Liver (tissue), 3 donors: ENCODE results near the gene SLC8A1.

Experiments
- ATF3 ChIP-seq: IDR thresholded peaks from 2 replicates; pipeline ENCODE4 v1.6.1; 2016; ENCODE audit warnings: antibody characterized with exemption
- FOXA1 ChIP-seq: IDR thresholded peaks from 2 replicates; pipeline ENCODE4 v1.6.1; 2016; ENCODE audit warnings: antibody characterized with exemption
- FOXA2 ChIP-seq: IDR thresholded peaks from 2 replicates; pipeline ENCODE4 v1.6.1; 2016; ENCODE audit warnings: antibody characterized with exemption
- GABPA ChIP-seq, 2 donors: IDR thresholded peaks in 1 of 2; conservative IDR thresholded peaks in 1 of 2; 2 replicates each; pipeline ENCODE4 v1.6.1; 2016; ENCODE audit warnings: antibody characterized with exemption in 2 of 2, mild to moderate bottlenecking in 1 of 2, moderate library complexity in 1 of 2
- HNF4A ChIP-seq, 2 donors: conservative IDR thresholded peaks; 2 replicates each; pipeline ENCODE4 v1.6.1; 2016; ENCODE audit warnings: antibody characterized with exemption in 2 of 2, mild to moderate bottlenecking in 2 of 2
- JUND ChIP-seq, 2 donors: IDR thresholded peaks; 2 replicates each; pipeline ENCODE4 v1.6.1; 2016; ENCODE audit warnings: antibody characterized with exemption in 2 of 2
- MAX ChIP-seq: IDR thresholded peaks from 2 replicates; pipeline ENCODE4 v1.6.1; 2016; ENCODE audit warnings: antibody characterized with exemption
- RAD21 ChIP-seq, 2 donors: IDR thresholded peaks; 2 replicates each; pipeline ENCODE4 v1.6.1; 2016; ENCODE audit warnings: antibody characterized with exemption in 2 of 2, mild to moderate bottlenecking in 2 of 2
- RXRA ChIP-seq, 2 donors: IDR thresholded peaks; 2 replicates each; pipeline ENCODE4 v1.6.1; 2017 to 2018; ENCODE audit warnings: antibody characterized with exemption in 2 of 2, mild to moderate bottlenecking in 1 of 2
- YY1 ChIP-seq: IDR thresholded peaks from 2 replicates; pipeline ENCODE4 v1.6.1; 2016; ENCODE audit warnings: antibody characterized with exemption, mild to moderate bottlenecking
- TF ChIP-seq, protein P1 (sequence below): fragments of 150-350 bp; IDR thresholded peaks from 2 replicates; pipeline ENCODE4 v1.5.1; 2017; ENCODE audit warnings: improper control_type of control experiment, low read depth, low read length; ENCODE audit not compliant: missing input control
- TF ChIP-seq, protein P2 (sequence below): IDR thresholded peaks from 2 replicates; pipeline ENCODE4 v1.6.1; 2016; ENCODE audit warnings: antibody characterized with exemption, mild to moderate bottlenecking
- donor health status: healthy.
- donor health status: healthy.

DNA sequence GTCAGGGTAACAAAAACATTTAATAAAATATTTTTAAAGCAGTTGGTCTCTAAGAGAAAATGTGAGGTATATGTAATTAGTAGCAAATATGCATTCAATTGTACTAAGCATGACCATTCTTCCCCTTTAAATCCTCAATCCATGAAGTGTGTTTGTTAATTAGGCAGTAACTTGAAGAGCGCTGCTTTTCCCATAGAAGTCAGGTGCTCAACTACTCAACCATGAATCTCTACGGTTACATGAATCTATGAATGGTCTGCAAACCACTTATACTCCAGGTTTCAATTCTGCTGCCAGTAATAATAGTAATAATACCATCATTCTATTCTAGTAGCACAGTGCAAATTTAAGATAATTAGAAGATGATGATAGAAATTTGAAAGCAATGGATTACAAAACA lies 55.8 kb downstream of the SLC8A1 start:
- TF ChIP-seq, protein P1, sequence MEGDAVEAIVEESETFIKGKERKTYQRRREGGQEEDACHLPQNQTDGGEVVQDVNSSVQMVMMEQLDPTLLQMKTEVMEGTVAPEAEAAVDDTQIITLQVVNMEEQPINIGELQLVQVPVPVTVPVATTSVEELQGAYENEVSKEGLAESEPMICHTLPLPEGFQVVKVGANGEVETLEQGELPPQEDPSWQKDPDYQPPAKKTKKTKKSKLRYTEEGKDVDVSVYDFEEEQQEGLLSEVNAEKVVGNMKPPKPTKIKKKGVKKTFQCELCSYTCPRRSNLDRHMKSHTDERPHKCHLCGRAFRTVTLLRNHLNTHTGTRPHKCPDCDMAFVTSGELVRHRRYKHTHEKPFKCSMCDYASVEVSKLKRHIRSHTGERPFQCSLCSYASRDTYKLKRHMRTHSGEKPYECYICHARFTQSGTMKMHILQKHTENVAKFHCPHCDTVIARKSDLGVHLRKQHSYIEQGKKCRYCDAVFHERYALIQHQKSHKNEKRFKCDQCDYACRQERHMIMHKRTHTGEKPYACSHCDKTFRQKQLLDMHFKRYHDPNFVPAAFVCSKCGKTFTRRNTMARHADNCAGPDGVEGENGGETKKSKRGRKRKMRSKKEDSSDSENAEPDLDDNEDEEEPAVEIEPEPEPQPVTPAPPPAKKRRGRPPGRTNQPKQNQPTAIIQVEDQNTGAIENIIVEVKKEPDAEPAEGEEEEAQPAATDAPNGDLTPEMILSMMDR = no peak
- TF ChIP-seq, protein P2, sequence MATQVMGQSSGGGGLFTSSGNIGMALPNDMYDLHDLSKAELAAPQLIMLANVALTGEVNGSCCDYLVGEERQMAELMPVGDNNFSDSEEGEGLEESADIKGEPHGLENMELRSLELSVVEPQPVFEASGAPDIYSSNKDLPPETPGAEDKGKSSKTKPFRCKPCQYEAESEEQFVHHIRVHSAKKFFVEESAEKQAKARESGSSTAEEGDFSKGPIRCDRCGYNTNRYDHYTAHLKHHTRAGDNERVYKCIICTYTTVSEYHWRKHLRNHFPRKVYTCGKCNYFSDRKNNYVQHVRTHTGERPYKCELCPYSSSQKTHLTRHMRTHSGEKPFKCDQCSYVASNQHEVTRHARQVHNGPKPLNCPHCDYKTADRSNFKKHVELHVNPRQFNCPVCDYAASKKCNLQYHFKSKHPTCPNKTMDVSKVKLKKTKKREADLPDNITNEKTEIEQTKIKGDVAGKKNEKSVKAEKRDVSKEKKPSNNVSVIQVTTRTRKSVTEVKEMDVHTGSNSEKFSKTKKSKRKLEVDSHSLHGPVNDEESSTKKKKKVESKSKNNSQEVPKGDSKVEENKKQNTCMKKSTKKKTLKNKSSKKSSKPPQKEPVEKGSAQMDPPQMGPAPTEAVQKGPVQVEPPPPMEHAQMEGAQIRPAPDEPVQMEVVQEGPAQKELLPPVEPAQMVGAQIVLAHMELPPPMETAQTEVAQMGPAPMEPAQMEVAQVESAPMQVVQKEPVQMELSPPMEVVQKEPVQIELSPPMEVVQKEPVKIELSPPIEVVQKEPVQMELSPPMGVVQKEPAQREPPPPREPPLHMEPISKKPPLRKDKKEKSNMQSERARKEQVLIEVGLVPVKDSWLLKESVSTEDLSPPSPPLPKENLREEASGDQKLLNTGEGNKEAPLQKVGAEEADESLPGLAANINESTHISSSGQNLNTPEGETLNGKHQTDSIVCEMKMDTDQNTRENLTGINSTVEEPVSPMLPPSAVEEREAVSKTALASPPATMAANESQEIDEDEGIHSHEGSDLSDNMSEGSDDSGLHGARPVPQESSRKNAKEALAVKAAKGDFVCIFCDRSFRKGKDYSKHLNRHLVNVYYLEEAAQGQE = no peak
- TF ChIP-seq YY1 (no peak), MAX (no peak), JUND (IDR thresholded peaks at IDR 0.05) (no peak), FOXA2 (no peak), RAD21 (IDR thresholded peaks at IDR 0.05) (no peak), RXRA (IDR thresholded peaks at IDR 0.05) (no peak), HNF4A (conservative IDR thresholded peaks at IDR 0.05) (no peak), ATF3 (no peak), GABPA (IDR thresholded peaks at IDR 0.05 in 1 of 2, conservative IDR thresholded peaks at IDR 0.05 in 1 of 2) (no peak), FOXA1 (no peak)
